GM18861 (cell line): ENCODE measurements around the gene C9orf43.
A peak's percentile ranks its signal among the peaks of the same experiment; 100 is the strongest.
"Not testable (repeated sequence)": the region's sequence is repeated elsewhere in the genome, so short reads cannot be mapped to it uniquely, and the experiment has no call there.

ENCODE experiments used
- ATAC-seq: cut with Tn5 transposase; IDR thresholded peaks from one replicate; pipeline ENCODE4 v1.9.1; 2021; ENCODE audit not compliant: unreplicated experiment

The C9orf43 gene

DNA sequence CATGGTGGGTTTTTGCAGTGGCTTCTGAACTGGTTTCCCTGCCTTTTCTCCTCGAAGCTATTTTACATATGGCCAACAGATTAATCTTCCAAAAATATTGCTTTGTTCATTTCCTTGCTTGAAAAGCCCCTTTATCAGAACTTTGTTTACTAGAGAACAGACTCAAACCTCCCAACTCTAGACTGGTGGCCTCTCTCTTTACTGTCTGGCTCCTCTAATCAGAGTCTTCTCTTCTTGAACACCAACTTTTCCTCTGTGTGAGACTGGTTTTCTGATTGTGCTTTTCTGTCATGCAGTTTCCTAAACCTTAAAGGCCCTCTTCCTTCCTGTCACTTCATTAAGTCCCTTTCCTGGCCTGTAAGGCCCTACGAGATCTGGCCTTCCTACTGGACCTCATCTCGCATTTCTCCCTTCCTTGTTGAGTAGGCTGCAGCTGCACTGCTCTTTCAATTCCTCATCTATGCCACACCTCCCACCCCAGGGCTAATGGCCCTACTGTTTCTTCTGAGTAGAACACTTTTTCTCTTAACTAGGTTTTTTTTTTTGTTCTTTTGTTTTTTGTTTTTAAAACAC, 5.7 kb downstream of the C9orf43 start:
- ATAC-seq, result peak; percentile 87

DNA sequence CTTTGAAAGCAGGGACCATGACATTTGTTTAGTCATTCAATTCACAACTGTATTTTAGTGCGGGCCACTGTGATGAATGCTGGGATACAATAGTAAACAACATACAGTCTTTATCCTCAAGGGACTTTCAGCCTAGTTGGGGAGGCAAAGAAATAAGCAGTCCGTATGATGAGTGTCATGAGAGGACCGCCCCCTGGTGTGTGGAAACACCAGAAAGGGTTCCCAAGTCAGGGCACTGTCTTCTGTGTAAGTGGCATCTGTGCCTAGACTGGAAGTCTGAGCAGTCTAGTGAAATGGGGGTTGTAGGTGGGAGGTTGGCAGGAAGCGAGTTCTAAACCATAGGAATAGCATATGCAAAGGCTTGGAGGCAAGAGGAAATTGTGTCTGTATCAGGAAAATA, 6.8 kb downstream of the C9orf43 start:
- no peak for ATAC-seq

DNA sequence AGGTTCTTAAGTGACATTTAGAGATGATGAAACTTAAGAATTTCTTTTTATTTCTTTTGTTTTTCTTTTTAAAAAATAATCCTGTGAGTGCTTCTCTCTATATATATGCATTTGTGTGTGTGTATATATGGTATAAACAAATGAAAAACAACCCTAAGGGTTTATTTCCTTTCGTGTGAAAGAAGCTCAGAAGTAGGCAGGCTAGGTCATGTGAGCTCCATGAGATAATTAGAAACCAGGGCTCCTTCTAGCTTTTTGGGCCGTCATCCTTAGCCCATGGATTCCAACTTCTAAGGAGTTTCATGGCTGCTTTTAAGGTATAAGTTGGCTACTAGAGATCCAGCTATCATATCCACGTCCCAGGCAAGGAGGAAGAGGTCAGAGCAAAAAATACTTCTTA, 11.2 kb downstream of the C9orf43 start:
- ATAC-seq, result no peak

DNA sequence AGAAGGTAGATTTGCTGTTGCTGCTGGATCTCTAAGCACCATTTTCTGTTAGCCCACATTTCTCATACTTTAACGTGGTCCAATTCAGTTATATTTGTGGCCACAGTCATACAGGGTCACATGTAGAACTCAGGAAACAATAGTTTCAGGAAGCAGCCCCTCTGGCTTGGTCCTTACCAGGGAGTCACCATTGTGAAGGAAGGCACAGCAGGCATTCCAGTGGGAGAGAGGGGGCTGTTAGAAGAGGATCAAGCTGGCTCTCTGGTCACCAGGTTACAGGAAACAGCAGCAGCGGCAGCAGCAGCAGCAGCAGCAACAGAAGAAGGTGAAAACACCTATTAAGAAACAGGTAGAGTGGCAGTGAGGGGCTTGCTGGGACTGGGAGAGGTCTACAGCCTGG, 14.5 kb downstream of the C9orf43 start:
- ATAC-seq, result no peak

DNA sequence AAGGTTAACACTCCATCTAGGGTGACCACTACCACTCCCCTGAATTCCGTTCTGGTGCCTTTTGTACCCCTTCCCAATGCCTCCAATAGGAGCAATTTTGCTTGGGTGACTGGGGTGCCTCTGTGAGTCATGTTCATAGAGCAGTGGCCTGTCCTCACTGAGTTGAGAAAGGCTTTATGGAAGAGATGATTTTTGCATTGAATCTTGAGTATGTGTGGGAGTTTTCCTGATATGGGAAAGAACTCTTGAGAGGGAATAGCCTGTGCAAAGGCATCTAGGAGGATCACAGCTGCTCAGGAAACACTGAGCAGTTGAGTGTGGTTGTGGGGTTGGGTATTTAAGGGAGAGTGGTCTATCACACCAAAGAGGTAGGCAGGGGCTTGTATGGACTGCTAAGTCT, 16.2 kb downstream of the C9orf43 start:
- no peak for ATAC-seq

DNA sequence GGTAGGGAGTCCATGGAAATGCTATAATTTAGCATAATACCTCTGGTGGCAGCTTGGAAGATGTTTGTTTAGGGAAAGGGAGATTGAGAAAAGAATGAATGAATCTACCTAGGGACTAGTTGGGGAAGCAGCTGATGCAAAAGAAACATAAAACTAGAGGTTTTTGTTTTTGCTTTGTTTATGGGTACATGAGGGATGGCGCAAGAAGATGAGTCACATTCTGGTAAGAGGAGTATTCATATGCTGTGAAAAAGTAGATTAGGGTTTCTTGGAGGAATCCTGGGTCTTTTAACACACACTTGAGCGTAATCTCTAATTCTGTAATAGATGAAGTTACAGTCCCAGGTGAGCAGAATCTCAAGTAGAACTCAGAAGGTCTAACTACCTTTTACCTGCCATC, 17.1 kb downstream of the C9orf43 start:
- ATAC-seq, result no peak

DNA sequence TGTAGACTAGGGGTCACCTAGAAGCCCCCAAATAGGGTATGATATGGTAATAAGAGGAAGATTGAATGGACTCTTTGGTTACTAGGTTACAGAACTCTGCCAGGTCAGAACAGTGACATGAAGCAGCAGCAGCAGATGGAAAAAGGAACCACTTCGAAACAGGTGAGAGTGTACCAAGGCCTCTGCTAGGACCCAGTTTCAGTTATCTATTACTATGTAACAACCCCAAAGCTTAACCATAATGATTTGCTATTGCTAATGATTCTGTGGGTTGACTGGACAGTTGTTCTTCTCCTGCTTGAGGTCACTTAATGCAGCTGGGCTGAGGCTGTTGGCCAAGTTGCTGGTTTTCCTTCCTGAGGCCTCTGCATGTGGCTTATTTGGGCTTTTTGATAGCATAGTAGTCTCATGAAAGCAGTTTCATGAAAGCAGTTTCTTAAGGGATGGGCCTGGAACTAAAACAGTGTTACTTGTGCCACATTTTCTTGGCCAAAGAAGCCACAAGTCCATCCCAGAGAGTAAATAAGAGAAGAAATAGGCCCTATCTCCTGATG, 17.6 kb downstream of the C9orf43 start:
- no peak for ATAC-seq

DNA sequence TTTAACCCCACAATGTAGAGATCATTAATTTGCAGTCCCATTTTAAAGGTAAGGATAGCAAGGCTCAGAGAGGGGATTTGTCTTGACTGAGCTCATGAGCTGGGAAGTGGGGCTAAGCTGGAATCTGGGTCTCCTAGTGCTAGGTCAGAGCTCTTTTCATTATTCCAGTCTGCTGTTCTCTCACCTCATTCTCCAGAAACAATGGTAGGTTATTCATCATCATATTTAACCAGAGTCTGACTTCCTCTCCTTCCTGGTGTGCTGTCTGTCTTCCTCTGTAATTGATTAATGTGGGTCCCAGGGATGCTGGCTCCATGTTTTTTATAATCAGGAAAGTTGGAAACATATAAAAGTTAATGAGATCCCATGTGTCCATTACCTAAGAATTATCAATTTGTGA, 20.6 kb downstream of the C9orf43 start:
- no peak for ATAC-seq

DNA sequence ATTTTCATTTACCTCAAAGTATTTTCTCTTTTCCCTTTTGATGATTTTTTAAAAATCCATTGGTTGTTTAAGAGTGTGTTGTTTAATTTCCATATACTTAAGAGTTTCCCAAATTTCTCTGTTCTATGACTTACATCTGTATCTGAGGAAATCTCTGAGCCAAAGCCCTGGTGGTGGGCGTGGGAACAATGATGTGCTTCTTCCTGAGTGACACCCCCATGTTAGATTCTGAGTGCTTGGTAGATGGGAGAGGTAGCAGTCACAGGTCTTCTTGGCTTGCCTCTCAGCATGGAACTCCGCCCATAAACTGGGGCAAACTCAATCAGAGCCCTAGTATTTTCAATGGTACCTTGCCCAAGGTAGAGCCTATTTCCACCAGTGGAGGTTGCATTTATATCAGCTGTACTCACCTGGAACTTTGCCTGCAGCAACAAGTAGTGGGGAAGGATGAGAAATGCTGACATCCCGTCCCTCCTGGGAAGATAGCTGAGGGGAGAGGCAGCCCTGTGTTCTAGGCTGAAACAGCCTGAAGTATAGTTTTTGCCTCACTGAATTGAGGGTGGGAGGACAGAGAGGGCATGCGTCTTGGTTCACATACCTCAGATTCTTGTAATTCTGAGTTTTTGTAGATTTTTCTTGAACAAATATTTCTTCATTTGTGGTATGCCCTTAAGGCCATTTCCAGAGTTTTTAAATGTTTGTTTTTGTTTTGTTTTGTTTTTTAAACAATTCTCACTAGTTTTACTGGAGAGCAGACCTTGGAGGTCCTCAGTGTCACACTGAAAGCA, 26.4 kb downstream of the C9orf43 start:
- ATAC-seq, result no peak

DNA sequence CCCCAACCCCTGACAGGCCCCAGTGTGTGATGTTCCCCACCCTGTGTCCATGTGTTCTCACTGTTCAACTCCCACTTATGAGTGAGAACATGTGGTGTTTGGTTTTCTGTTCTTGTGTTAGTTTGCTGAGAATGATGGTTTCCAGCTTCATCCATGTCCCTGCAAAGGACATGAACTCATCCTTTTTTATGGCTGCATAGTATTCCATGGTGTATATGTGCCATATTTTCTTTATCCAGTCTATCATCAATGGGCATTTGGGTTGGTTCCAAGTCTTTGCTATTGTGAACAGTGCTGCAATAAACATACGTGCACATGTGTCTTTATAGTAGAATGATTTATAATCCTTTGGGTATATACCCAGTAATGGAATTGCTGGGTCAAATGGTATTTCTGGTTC, 27.2 kb downstream of the C9orf43 start:
- ATAC-seq, result not testable (repeated sequence)

DNA sequence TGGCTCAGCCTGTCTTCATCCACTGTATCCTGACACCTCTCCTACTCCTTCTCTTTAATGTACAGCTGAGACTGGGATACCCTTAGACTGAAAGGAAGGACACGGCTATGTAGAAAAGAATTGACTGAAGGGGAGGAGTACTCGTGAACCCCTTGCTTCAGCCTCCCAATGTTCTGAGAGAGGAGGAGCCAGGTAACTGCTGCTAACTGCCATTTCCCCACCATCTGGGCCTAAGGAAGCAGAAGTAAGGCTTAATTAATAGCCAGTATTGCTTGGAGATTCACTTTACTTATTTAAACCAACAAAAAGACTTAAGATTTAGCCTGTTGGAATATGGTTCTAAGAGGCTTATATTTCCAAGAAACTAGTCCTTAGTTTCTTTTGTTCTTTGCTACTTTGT, 34.2 kb downstream of the C9orf43 start:
- ATAC-seq, result no peak

DNA sequence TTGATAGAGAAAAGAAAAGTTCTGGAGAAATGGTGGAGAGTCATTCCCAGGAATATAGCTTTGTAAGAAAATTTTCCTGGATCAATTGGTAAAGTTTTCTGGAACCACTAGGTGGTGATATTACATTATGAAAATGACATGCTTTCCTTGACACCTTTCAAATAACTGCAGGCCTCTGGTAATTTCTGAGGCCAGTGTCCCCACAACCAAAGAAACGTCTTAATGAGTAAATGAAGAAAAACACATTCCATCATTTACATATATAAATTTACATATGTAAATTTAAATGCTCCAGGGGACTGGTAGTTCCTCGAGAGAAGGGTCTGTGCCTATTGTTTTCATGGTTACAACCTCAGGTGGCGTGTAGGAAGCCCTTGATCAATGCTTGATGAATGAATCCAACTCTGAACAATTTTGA, 35.8 kb downstream of the C9orf43 start:
- peak; percentile 46 for ATAC-seq

DNA sequence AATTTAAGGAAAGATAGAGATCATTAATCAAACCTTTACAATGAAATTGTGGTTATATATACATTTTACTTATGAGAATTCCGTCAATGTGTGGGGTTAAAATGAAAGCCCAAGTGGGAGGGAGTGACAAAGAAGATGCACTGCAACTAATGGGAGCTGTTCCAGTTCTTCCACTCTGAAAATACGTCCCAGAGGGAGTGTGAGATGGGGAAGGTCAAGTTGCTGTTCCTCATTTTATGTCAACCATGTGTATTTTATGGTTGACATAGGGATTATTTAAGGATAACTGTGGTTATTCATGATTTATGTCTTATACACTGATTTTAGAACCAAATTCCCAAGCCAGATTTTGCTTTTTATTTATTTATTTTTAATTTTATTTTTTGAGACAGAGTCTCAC, 38.8 kb downstream of the C9orf43 start:
- no peak for ATAC-seq

DNA sequence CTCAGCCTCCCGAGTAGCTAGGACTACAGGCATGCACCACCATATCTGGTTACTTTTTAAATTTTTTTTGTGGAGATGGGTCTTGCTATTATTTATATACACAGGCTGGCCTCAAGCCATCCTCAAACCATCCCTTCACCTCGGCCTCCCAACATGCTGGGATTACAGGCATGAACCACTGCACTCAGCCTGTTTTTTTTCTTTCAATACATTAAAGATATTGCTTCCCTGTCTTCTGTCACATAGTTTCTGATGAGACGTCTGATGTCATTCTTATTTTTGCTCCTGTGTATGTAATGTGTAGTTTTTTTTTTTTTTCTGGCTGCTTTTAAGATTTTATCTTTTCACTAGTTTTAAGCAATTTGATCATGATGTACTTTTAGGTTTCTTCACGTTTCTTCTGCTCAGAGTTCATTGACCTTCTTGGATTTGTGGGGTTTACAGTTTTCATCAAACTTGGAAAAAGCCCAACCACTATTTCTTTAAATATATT, 41.6 kb downstream of the C9orf43 start:
- no peak for ATAC-seq

DNA sequence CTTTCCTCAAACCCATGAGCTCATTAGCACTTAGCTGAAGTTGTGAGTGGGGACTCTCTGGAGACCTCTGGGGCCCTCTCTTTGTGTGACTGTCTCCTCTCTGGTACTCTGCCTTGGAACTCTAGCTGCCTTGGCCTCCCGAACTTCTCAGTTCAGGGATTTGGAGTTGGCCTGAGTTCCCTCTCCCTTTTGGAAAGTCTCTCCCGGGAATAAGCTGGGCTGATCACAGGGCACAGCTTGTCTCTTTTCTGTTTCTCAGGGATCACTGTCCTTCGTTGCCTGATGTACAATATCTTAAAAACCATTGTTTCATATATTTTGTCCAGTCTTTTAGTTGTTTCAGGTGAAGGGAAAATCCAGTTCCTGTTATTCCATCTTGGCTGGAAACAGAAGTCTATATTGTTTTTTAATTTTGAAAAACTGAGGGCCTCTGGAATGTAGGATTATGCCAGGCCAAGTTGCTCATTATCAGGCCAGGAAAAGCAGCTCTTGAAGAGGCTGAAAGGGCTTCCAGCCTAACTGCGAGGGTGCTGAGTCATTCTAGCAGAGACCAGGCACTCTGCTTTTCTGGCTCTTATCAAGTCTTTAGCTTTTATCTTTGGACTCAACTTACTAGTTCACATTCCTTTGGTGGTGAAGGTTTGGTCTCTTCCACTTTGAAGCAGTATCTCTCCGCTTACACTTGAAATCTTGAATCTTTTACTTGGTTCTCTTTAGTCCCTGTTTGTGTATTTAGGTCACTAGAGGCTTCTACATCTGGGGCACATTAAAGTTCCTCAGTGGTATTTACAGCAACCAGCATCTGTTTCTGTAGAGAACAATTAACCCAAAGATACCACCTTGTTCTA, 44.6 kb downstream of the C9orf43 start:
- no peak for ATAC-seq

DNA sequence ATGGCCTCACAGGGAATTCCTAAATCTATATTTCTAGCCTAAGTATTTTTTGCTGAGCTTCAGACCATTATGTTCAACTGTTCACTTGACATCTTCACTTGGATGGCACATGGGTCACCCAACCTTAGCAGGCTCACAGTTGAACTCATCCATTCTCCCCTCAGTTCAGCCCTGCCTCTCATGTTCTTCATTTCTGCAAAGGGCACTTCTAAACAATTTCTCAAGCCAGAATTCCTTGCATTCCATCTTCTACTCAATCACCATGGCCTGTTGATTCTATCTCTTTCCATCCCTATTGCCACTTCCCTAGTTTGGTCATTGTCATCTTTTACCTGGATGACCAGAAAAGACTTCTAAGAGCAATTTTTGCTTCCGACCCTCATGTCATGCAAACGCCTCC, 45.7 kb downstream of the C9orf43 start:
- ATAC-seq, result no peak

DNA sequence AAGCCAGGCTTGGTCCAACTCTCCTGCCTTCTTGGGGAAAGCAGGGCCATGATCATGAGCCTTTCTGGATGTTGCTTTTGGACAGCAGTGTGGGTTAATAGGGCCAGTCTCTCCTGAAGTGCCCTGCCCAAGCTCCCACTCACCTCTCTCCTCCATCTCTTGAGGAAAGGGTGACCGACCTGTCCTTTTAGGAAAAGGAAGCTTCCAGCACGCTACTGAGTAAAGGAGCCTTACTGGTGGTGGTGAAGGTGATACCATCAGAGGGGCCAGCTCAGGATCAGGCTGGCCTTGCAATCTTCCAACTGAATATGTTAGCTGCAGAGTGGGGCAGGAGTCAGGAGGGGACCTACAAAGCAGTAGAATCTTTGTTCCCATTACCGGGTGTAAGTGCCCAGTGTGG, 50.7 kb downstream of the C9orf43 start:
- ATAC-seq, result no peak

DNA sequence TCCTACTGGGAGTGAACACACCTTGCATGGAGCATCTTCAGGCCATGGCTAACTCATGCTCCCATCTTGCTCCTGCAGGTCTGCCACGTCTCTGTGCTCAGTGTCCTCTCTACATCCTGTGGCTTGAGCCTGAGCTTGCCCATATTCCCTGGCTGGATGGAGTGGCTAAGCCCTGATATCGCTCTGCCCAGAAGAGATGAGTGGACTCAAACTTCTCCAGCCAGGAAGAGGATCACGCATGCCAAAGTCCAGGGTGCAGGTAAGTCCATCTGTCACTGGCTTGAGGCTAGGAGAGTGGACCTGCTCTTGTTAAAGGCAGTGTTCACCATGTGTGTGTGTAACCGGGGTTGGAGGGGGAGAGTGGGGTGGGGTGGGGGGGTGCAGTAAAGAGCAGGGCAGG, 51.4 kb downstream of the C9orf43 start:
- no peak for ATAC-seq

DNA sequence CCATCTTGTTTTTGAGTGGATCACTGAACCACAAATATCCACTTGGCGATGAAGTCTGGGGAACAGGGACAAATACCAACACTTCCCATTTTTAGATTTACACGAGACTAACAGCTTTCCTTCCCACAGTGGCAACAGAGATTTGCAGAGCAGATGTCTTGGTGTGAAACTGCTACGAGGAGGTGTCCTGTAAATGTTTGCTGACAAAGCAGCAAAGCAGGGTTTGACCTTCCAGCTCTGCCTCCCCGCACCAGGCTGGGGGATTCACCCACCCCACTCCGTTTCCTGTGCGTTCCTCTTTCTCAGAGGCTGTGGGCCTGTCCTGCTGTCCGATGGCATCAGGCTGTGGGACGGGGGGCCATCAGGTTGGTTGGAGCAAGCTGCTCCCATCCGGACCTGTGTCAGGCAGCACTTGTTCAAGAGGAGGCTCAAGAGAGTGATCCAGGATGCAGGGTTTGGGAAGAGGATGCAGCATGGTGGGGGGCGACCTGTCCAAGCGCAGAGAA, 52.3 kb downstream of the C9orf43 start:
- ATAC-seq, result no peak

DNA sequence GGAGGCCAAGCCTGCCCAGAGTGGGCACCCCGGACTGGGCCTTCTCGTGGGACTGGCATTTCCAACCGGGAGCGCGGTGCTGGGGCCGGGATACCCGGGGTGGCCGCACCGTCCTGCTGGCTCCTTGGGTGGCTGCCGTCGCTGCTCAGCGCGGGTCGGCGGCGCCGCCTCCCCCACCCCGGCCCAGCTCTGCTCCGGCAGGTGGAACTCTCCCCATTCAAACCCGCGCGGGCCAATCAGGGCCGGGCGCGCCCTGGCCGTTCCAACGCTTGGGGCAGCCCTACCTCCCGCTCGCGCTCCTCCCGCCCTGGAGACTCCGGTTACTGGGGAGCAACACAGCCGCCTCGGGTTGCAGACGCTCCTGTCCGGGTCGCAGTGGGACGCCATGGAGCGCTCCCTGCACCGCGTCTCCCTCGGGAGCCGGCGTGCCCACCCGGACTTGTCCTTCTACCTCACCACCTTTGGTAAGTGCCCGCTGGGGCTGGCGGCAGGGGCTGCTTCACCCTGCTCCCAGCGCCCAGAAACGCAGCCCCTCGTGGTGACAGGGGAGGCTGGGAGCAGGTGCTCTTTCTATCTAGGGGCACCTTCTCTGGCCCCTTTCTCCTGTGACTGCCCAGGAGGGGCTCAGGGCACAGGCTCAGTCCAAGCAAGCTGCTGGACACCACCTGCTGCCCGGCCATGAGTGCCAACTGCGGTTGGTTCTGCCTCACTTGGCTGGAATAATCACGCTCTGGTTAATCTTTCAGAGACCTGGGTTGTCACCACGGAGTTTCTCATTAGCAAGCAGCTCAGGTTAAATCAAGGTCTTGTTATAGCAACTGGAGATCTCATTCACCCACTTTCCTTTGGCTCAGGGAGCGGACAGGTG, 53.1 kb downstream of the C9orf43 start, which contains the start of gene RGS3:
Gene RGS3 (plus strand): TSS at position 310 of the 868 bp plus-strand sequence. CDS start 76 bp downstream, at position 386.
- ATAC-seq, result no peak
